Epithelial cell of proximal tubule (primary cell): Measurements from ENCODE around the gene SRBD1. TPM values are rescaled to one million over a fixed set of nuclear protein-coding genes. Genes with fewer than 3 reads are reported as not detected.
A peak's percentile ranks its signal among the peaks of the same experiment; 100 is the strongest.

Experiments
- DNase-seq: peaks from one replicate; pipeline ENCODE4 v3.0.0-alpha.2; 2011; ENCODE audit warnings: low read depth
- H3K4me3 ChIP-seq: 2 replicates; pipeline ENCODE4 v1.5.1; 2011; ENCODE audit warnings: low read depth, mild to moderate bottlenecking, low read length
- total RNA-seq: library from RNA; depleted of rRNA; stranded (reverse); fragments of >200 nt; gene quantifications from 2 replicates; pipeline ENCODE4 v1.2.3, GENCODE V29; 2015
- TF ChIP-seq, protein P1 (sequence below): conservative IDR thresholded peaks from 2 replicates; pipeline ENCODE4 v1.5.1; 2012; ENCODE audit warnings: low read depth, mild to moderate bottlenecking, low read length

Gene SRBD1
- total RNA-seq, 1 donor from 2014 or later: 8.1 TPM

DNA sequence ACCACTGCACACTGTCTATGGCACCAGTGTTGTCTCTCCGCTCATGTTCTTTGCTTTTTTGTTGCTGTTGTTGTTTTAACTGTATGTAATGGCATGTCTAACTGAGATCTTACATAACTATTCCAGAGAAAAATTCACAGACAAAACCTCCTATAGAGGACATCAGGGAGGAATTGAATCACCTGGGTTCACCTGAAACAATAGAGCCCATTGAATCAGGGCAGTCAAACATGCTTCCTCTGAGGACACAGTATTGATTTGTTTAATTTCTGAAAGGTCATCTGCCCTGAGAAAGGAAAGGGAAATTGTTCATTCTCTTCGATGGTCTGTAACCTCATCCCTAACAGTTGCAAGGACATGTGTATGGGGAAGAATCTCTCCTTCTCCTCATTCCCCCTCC lies 237.5 kb downstream of the SRBD1 start:
- H3K4me3 ChIP-seq: no peak overlapping the region
- no peak for DNase-seq
- TF ChIP-seq, protein P1, sequence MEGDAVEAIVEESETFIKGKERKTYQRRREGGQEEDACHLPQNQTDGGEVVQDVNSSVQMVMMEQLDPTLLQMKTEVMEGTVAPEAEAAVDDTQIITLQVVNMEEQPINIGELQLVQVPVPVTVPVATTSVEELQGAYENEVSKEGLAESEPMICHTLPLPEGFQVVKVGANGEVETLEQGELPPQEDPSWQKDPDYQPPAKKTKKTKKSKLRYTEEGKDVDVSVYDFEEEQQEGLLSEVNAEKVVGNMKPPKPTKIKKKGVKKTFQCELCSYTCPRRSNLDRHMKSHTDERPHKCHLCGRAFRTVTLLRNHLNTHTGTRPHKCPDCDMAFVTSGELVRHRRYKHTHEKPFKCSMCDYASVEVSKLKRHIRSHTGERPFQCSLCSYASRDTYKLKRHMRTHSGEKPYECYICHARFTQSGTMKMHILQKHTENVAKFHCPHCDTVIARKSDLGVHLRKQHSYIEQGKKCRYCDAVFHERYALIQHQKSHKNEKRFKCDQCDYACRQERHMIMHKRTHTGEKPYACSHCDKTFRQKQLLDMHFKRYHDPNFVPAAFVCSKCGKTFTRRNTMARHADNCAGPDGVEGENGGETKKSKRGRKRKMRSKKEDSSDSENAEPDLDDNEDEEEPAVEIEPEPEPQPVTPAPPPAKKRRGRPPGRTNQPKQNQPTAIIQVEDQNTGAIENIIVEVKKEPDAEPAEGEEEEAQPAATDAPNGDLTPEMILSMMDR: no peak

DNA sequence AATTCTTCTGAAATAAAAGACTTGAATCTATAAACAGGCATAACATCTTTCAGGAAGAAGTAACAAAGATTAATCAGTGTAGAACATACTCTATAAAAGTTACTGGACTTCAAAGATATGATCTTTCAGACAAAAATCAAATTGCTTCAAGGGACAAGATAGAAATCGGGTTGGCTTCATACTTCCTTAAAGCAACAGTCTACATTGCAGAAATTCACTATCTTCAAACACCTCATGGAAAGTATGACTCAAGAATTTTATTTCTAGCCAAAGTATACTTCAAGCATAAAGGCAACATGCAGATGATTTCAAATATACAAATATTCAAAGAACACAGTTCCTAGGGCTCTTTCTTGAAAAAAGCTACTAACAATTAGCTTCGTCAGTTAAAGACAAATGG lies 240.7 kb downstream of the SRBD1 start:
- DNase-seq: no peak
- no peak overlapping the region for H3K4me3 ChIP-seq
- TF ChIP-seq, protein P1: no peak

DNA sequence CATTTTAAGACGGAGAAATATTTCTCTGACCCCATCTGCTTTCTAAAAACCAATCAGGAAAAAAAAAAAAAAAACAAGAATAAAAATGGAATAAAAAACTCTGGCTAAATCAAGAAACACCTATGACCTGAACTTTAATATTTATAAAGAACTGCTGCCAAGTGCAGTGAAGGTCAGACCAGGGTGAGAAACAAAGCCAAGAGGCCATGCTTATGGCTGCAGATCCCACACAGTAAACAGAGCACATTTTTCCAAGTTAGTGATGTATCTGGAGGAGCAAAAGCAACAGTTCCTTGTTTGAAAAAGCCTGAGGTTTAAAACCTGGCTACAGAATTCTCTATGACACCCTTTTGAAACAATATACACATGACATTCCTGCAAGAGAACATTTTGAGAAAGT lies 242.3 kb downstream of the SRBD1 start:
- DNase-seq: no peak
- H3K4me3 ChIP-seq: no peak overlapping the region
- TF ChIP-seq, protein P1: no peak

DNA sequence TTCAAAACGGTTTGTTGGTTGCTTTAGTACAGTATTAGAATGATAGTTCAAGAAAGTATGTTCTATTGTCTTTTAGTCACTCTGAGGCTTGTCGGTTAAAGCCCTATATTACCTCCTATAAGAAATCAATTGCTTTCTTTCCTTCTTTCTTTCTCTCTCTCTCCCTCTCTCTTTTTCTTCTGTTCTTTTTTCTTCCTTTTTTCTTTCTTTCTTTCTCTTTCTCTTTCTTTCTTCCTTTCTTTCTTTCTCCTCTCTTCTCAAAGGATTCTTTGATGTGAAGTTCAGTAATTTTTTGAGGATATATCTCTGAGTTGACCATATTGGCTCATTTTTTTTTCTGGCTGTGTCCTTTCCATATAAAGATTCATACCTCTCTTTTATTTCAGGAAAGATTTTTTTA lies 249.4 kb downstream of the SRBD1 start:
- TF ChIP-seq, protein P1: no peak

DNA sequence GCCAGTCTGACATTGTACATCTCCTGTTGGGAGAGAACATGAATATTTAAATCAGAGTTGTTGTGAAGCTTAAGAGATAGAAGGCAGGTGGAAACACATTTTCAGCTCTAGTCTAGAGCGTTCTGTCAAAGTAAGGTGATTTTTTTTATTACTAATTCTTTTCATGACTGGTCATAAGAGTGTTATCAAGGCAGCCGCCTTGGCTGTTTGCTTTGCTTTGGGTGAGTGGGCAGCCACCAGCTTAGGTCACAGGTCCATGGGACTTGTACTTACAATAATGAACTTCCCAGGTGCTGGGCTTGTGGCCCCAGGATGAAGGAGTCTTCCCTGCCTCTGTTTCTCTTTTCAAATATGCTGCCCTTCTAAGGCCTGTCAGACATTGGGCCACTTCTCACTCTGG lies 256.3 kb downstream of the SRBD1 start:
- TF ChIP-seq, protein P1: no peak
- DNase-seq: no peak
- H3K4me3 ChIP-seq: no peak overlapping the region

More for the DNA sequence above, 249.4 kb downstream of the SRBD1 start:
- H3K4me3 ChIP-seq: no peak overlapping the region
- no peak for DNase-seq

DNA sequence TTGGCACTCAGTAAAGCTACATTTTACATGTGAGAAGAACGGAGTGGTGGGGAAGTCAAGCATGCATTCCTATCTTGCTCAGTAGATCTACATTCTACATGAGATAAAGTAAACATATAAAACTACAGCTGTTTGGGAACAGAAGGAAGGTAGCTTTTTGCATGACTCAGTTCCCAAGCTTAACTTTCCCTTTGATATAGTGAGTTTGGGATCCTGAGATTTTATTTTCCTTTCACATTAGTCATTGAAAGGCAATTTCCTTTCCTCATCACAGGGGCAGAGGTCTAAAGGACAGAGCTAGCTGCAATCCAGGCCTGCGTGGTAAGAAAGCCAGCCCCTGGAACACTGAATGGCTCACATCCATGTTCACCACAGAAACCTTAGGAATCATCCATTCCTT lies 257.2 kb downstream of the SRBD1 start:
- TF ChIP-seq, protein P1: no peak
- peak; percentile 80 for DNase-seq
- H3K4me3 ChIP-seq: no peak overlapping the region

DNA sequence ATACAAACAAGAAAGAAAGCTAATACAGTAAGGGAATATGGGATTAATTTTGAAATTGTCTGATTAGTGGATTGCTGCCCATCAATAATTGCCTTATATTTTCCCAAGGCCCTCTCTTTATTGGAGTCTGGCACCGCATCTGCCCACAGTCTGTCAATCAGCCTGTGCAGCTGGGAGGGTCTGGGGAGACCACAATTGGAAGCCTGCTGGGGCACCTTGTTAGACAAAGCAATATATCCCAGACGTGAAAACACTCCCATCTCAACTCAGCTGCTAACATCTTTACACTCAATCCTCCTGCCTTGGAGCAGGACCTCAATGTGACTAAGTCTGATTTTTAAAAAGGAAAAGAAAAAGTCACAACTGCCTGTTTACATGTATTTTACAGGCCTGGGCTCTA lies 258.6 kb downstream of the SRBD1 start:
- H3K4me3 ChIP-seq: no peak overlapping the region
- DNase-seq: no peak
- TF ChIP-seq, protein P1: no peak
